PC-3 (cell line): ENCODE data around the gene LRRC75A.

Experiments
- EZH2phosphoT487 ChIP-seq: fragments of 300-600 bp; sonication (generic); IDR thresholded peaks from 2 replicates; pipeline ENCODE4 v1.6.1; 2018; ENCODE audit warnings: mild to moderate bottlenecking, antibody characterized with exemption, low read length, borderline replicate concordance
- TF ChIP-seq, protein P1 (sequence below): fragments of 300-600 bp; sonication (generic); conservative IDR thresholded peaks from 2 replicates; pipeline ENCODE4 v1.5.1; 2017; ENCODE audit warnings: antibody characterized with exemption, low read depth, mild to moderate bottlenecking, low read length

DNA sequence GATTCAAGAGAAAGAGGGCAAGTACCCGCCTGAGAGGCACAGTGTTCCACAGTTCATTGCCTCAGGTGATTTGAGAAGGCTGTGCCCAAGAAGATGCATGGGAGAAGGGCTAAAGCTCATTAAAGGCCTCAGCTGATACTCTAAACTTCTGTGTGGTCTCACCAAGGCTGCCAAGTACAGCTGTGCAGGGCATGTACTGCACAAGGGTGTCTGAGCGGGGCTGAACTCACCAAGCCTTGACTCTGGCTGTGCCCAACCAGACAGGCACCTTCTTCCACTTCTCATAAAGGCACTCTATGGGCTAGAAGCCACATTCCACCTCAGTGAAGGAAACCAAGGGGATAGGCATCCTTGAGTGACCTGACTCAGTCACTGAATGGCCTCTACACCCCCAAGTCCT, 12.7 kb downstream of the LRRC75A start:
- TF ChIP-seq, protein P1, sequence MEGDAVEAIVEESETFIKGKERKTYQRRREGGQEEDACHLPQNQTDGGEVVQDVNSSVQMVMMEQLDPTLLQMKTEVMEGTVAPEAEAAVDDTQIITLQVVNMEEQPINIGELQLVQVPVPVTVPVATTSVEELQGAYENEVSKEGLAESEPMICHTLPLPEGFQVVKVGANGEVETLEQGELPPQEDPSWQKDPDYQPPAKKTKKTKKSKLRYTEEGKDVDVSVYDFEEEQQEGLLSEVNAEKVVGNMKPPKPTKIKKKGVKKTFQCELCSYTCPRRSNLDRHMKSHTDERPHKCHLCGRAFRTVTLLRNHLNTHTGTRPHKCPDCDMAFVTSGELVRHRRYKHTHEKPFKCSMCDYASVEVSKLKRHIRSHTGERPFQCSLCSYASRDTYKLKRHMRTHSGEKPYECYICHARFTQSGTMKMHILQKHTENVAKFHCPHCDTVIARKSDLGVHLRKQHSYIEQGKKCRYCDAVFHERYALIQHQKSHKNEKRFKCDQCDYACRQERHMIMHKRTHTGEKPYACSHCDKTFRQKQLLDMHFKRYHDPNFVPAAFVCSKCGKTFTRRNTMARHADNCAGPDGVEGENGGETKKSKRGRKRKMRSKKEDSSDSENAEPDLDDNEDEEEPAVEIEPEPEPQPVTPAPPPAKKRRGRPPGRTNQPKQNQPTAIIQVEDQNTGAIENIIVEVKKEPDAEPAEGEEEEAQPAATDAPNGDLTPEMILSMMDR: no peak
- TF ChIP-seq EZH2phosphoT487: no peak
